Lung (tissue), 12 donors: ENCODE measurements around the gene TEX22. TPM values are rescaled to one million over a fixed set of nuclear protein-coding genes. Genes with fewer than 3 reads are reported as not detected.

Source experiments
- ATAC-seq: fragments of 200-7000 bp; cut with Tn5 transposase; one replicate; pipeline ENCODE4 v1.9.1; 2020; ENCODE audit warnings: moderate number of reproducible peaks; ENCODE audit not compliant: insufficient read depth, low FRiP score
- DNase-seq, 3 donors: peaks; one replicate each; pipeline ENCODE4 v3.0.0-alpha.2; 2013 to 2017
- H3K27ac ChIP-seq, 2 donors: one replicate each; pipeline ENCODE4 v1.5.1; 2013; ENCODE audit warnings: mild to moderate bottlenecking in 2 of 2, moderate library complexity in 2 of 2, control low read depth in 1 of 2, inconsistent platforms in 1 of 2, low read depth in 1 of 2, low read length in 1 of 2
- H3K27me3 ChIP-seq, 3 donors: one replicate each; pipeline ENCODE4 v1.5.1; 2013; ENCODE audit warnings: low read length in 2 of 3; ENCODE audit not compliant: control insufficient read depth in 3 of 3, insufficient read depth in 3 of 3
- H3K36me3 ChIP-seq, 4 donors: one replicate each; pipeline ENCODE4 v1.5.1; 2013; ENCODE audit warnings: low read length in 4 of 4, mild to moderate bottlenecking in 1 of 4, moderate library complexity in 1 of 4; ENCODE audit not compliant: control insufficient read depth in 4 of 4, insufficient read depth in 4 of 4
- H3K4me1 ChIP-seq, 5 donors: one replicate each; pipeline ENCODE4 v1.5.1; 2013; ENCODE audit warnings: low read length in 5 of 5, mild to moderate bottlenecking in 2 of 5, moderate library complexity in 1 of 5; ENCODE audit not compliant: control insufficient read depth in 5 of 5, insufficient read depth in 5 of 5
- H3K4me3 ChIP-seq: one replicate; pipeline ENCODE4 v1.5.1; 2013; ENCODE audit warnings: mild to moderate bottlenecking, control low read depth, moderate library complexity
- H3K9ac ChIP-seq, 2 donors: one replicate each; pipeline ENCODE4 v1.5.1; 2013; ENCODE audit warnings: low read length in 2 of 2, control low read depth in 1 of 2; ENCODE audit not compliant: insufficient read depth in 1 of 2
- H3K9me3 ChIP-seq, 4 donors: one replicate each; pipeline ENCODE4 v1.5.1; 2013; ENCODE audit warnings: low read length in 3 of 4, mild to moderate bottlenecking in 1 of 4, moderate library complexity in 1 of 4; ENCODE audit not compliant: control insufficient read depth in 4 of 4, insufficient read depth in 3 of 4
- WGBS, 2 donors: extraction: QIAGEN DNeasy Blood & Tissue Kit; methylation state at CpG; one replicate each; pipeline ENCODE4 v1.1.7; 2013; 5-methylcytosine and 5-hydroxymethylcytosine counted together
- polyA plus RNA-seq, 2 donors: library from polyadenylated mRNA; stranded (reverse); fragments of 200-250 nt; gene quantifications; one replicate each; pipeline ENCODE4 v1.2.1, GENCODE V29; 2013
- total RNA-seq, 2 donors: library from RNA; depleted of rRNA in 1 of 2; stranded (reverse); fragments of >200 nt in 1 of 2; gene quantifications; one replicate each; pipeline ENCODE4 v1.2.1, GENCODE V29; 2014 to 2021
- TF ChIP-seq, protein P1 (sequence below): IDR thresholded peaks from 2 replicates; pipeline ENCODE4 v1.5.1; 2012; ENCODE audit warnings: mild to moderate bottlenecking; ENCODE audit errors: control extremely low read depth, extremely low read depth
- donor health status: control.
- donor health status: control.
- donor health status: Bipolar disorder and iron deficiency.
- donor health status: healthy.
- donor health status: DM: yes; HTN: yes; CAD: no.

TEX22 gene
- total and polyA plus RNA-seq, 4 donors, result 0.17 to 2.1 (median 0.29) TPM

DNA sequence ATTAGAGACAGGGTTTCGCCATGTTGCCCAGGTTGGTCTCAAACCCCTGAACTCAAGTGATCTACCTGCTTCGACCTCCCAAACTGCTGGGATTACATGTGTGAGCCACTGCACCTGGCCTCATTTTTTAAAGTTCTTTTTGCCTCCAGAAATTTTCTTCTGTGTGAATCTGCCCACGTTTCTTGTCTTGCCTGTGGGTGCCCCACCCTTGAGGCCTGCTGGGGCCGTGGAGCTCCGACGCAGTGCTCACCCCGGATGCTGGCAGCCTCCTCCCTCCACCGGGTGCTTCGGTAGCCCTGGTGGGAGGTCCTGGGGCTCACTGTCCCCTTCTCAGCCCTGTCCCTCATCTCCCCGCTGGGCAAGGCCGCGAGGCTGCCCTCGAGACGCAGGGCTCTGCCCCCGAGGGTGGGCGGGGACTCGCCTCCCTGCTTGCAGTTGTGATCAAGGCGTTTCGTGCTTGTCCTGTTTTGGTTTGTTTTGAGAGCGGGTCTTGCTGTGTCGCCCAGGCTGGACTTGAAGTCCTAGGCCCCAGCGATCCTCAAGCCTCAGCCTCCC lies 56.8 kb downstream of the TEX22 start:
- no peaks in the 10 kb centered on the region for H3K9me3 ChIP-seq
- TF ChIP-seq, protein P1, sequence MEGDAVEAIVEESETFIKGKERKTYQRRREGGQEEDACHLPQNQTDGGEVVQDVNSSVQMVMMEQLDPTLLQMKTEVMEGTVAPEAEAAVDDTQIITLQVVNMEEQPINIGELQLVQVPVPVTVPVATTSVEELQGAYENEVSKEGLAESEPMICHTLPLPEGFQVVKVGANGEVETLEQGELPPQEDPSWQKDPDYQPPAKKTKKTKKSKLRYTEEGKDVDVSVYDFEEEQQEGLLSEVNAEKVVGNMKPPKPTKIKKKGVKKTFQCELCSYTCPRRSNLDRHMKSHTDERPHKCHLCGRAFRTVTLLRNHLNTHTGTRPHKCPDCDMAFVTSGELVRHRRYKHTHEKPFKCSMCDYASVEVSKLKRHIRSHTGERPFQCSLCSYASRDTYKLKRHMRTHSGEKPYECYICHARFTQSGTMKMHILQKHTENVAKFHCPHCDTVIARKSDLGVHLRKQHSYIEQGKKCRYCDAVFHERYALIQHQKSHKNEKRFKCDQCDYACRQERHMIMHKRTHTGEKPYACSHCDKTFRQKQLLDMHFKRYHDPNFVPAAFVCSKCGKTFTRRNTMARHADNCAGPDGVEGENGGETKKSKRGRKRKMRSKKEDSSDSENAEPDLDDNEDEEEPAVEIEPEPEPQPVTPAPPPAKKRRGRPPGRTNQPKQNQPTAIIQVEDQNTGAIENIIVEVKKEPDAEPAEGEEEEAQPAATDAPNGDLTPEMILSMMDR, result no peak
- H3K9ac ChIP-seq, result no peak overlapping the region
- peaks cover 3 to 50% (median 13%) of the 10 kb centered on the region in 4 donors for H3K36me3 ChIP-seq
- no peak for DNase-seq
- no peak overlapping the region for H3K4me3 ChIP-seq
- H3K27me3 ChIP-seq, result no peaks in the 10 kb centered on the region
- no peaks in the 10 kb centered on the region for H3K4me1 ChIP-seq
- WGBS, 2 donors, result 92 to 95% methylated on average over 22 of the region's 22 CpGs
- no peak overlapping the region for H3K27ac ChIP-seq
- no peak for ATAC-seq

DNA sequence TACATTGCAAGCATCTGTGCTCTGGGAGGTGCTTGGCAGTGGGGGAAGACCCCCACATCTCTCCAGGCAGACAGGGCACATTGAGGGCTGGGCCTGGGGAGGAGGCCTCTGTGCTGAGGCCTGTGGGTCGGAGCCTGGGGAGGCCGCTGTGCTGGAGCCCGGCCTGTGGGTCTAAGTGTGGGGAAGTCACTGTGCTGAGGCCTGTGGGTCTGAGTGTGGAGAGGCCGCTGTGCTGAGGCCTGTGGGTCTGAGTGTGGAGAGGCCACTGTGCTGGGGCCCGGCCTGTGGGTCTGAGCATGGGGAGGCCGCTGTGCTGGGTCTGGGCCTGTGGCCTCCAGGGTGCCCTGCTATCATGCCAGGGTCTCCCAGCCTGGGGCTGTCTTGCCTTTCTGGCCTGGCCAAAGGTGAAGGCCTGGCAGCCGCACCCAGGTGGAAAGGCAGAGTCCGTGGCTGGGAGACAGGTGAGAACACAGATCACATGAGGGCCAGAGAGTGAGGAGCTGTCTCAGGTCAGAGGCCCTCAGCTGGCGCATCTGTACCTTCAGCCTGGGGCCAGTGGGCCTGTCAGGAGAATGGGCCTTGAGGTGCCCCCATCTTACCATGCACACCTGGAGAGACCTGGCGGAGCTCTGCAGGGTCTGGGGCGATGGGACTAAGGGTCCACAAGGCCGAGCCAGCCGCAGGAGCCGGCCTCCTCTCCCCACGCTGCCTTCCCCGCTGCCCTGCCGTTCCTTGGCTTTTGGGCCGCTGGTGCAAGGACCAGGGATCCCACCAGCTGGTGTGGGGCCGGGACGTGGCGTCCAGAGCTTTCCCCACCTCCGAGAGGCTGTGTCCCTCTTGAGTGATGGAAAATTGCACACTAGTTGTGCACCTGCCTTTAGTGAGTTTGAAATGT lies 57.7 kb downstream of the TEX22 start:
- Histone ChIP-seq H3K36me3 (peaks cover 2 to 50% (median 10%) of the 10 kb centered on the region in 4 donors), H3K27me3 (no peaks in the 10 kb centered on the region), H3K27ac (no peak overlapping the region), H3K9me3 (no peaks in the 10 kb centered on the region), H3K9ac (no peak overlapping the region), H3K4me1 (no peaks in the 10 kb centered on the region), H3K4me3 (no peak overlapping the region)
- 91 to 93% methylated on average over 22 of the region's 22 CpGs for WGBS, 2 donors
- DNase-seq (no peak), ATAC-seq (no peak)
- TF ChIP-seq, protein P1, result no peak

DNA sequence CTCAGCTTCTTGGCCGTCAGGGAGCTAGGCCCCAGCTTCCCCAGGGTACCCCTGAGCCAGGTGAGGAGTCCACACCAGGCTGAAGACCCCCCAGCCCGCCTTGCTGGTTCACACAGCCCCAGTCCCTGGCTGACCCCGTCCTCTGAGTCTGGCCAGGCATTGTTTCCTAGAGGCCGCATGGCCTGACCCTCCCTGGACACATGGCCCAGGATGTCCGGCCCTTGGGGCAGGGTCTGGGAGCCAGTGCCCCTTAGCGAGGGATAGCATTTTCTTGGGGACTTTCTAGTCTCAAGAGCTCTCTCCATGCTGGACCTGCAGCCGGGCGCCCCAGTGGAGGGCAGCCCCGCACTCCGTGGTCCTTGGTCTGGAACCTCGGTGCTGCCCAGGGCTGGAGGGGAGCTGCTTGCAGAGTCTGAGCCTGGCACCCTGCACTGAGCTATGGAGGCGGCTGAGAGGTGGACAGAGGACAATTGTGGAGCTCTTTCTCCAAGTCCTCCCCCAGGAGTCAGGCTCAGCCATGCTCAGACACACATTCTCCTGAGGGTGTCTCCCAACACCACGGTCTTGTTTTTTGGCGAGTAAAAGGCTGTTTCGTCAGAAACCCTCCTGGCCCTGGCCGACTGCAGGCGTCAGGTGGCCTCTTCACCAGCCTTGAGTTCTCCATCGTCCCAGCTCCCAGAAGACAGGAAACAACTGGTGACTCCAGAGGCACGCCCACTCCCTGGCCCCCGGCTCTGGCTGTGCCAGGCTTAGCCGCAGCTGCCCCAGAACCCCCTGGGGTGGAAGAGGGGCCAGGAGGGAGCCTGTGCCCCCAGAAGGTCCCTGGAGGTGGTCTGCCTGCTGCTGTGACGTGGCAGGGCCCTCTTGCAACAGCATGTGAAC lies 58.6 kb downstream of the TEX22 start:
- DNase-seq (no peak), ATAC-seq (no peak)
- TF ChIP-seq, protein P1, result no peak
- Histone ChIP-seq H3K27ac (no peak overlapping the region), H3K4me3 (no peak overlapping the region), H3K9me3 (no peaks in the 10 kb centered on the region), H3K4me1 (no peaks in the 10 kb centered on the region), H3K36me3 (peaks cover 2 to 57% (median 12%) of the 10 kb centered on the region in 4 donors), H3K9ac (no peak overlapping the region), H3K27me3 (no peaks in the 10 kb centered on the region)
- 83 to 86% methylated on average over 22 of the region's 22 CpGs for WGBS, 2 donors
